ENCODE data around the gene MINK1. TPM values are rescaled to one million over a fixed set of nuclear protein-coding genes. Genes with fewer than 3 reads are reported as not detected.

The MINK1 gene
- total and polyA plus RNA-seq, 10 of the 15 experiments (the other 5 are each of a cell fraction or from before 2014, with no cell fraction given): 0.08 to 55.6 (median 15.0) TPM

- TF ChIP-seq FOS (IDR thresholded peaks at IDR 0.05; ENCODE audit: borderline replicate concordance, extremely low read depth, insufficient read length): no peak
- TF ChIP-seq ATF7 (IDR thresholded peaks at IDR 0.05; ENCODE audit: low read depth): peak; percentile 72
- peak; percentile 93 for TF ChIP-seq POLR2AphosphoS2 (IDR thresholded peaks at IDR 0.05; ENCODE audit: low read depth, low read length)
- peak; percentile 84 for TF ChIP-seq TCF12 (IDR thresholded peaks at IDR 0.05; ENCODE audit: low read depth, low read length)
- TF ChIP-seq YBX1 (IDR thresholded peaks at IDR 0.05): no peak
- TF ChIP-seq TARDBP (IDR thresholded peaks at IDR 0.05; ENCODE audit: borderline replicate concordance): 0 out of 2 replicates have a peak, but pooled peaks have one; percentile 8
- TF ChIP-seq BHLHE40 (IDR thresholded peaks at IDR 0.05; ENCODE audit: borderline replicate concordance in 1 of 2, low read depth in 2 of 2, low read length in 1 of 2): peak in 1 of 2 experiments; percentile 44; a peak in 1 of 4 replicates
- peak; percentile 56; the same call in 1 of the 2 replicates for TF ChIP-seq BMI1 (IDR thresholded peaks at IDR 0.05; ENCODE audit: borderline replicate concordance)
- TF ChIP-seq RELA (IDR thresholded peaks at IDR 0.05; ENCODE audit: borderline replicate concordance, partially characterized antibody): peak; percentile 83
- TF ChIP-seq JUND (IDR thresholded peaks at IDR 0.05; ENCODE audit: low read depth, low read length): peak; percentile 90
- TF ChIP-seq EED (IDR thresholded peaks at IDR 0.05; ENCODE audit: low read depth): peak; percentile 87
- TF ChIP-seq SRF (IDR thresholded peaks at IDR 0.05; ENCODE audit: low read depth in 2 of 2, low read length in 2 of 2): 0 out of 4 replicates have a peak, but pooled peaks of 1 of the 2 experiments have one; percentile 60
- TF ChIP-seq TBL1XR1 (IDR thresholded peaks at IDR 0.05; ENCODE audit: low read depth, low read length): 0 out of 2 replicates have a peak, but pooled peaks have one; percentile 25
- no peak for TF ChIP-seq IRF3 (IDR thresholded peaks at IDR 0.05)
- no peak for TF ChIP-seq ZNF217 (IDR thresholded peaks at IDR 0.05)
- peak; percentile 92 for TF ChIP-seq BCL11A (IDR thresholded peaks at IDR 0.05; ENCODE audit: low read depth, low read length)
- peak; percentile 90 for TF ChIP-seq IKZF1 (conservative IDR thresholded peaks at IDR 0.05)
- TF ChIP-seq TAF1 (IDR thresholded peaks at IDR 0.05; ENCODE audit: borderline replicate concordance, low read depth, low read length): peak; percentile 67; the same call in 1 of the 2 replicates
- TF ChIP-seq TCF3 (IDR thresholded peaks at IDR 0.05; ENCODE audit: borderline replicate concordance, insufficient read depth, low read depth, low read length): peak; percentile 76
- TF ChIP-seq IKZF2 (IDR thresholded peaks at IDR 0.05): peak; percentile 80 to 91
- peak; percentile 99 for TF ChIP-seq BCL3 (IDR thresholded peaks at IDR 0.05; ENCODE audit: borderline replicate concordance, insufficient read depth, low read depth, low read length, poor library complexity, severe bottlenecking)
- peak; percentile 3 for TF ChIP-seq PBX3 (IDR thresholded peaks at IDR 0.05; ENCODE audit: insufficient replicate concordance, low read depth, low read length)
- TF ChIP-seq TCF7 (IDR thresholded peaks at IDR 0.05; ENCODE audit: borderline replicate concordance): peak; percentile 54; the same call in 1 of the 2 replicates
- peak; percentile 58 for TF ChIP-seq GATAD2B (conservative IDR thresholded peaks at IDR 0.05; ENCODE audit: low read depth)
Measured at GRCh38 chr17:4945176-4945943, 112.2 kb downstream of the MINK1 start (continued).
